ENCODE measurements around the gene SYTL3. TPM values are rescaled to one million over a fixed set of nuclear protein-coding genes. Genes with fewer than 3 reads are reported as not detected.
"Not testable (repeated sequence)": the region's sequence is repeated elsewhere in the genome, so short reads cannot be mapped to it uniquely, and the experiment has no call there.

Gene SYTL3
- total RNA-seq, 1 experiment from 2014 or later = 1.8 TPM

GRCh38 chr6:158611541-158612370, 38.1 kb upstream of the SYTL3 start:
- ATAC-seq = no peak
- Histone ChIP-seq H3K27me3 (ENCODE audit: low read length) (no peaks in the 10 kb centered on the region), H3K27ac (ENCODE audit: low read length) (no peak overlapping the region), H3F3A (ENCODE audit: low read length, unreplicated experiment) (no peaks in the 10 kb centered on the region), H3K4me3 (ENCODE audit: low read length) (no peak overlapping the region), H3K4me2 (ENCODE audit: low read length) (no peak overlapping the region), H2AFZ (ENCODE audit: low read length) (no peak overlapping the region), H3K4me1 (ENCODE audit: insufficient read depth, low read length) (no peaks in the 10 kb centered on the region), H3K9me2 (replicated peaks; ENCODE audit: low read length) (no peaks in the 10 kb centered on the region), H3K79me2 (ENCODE audit: low read length) (no peaks in the 10 kb centered on the region), H3K9me3 (ENCODE audit: low read length) (no peaks in the 10 kb centered on the region), H3K36me3 (ENCODE audit: low read depth, low read length) (peaks cover 21% of the 10 kb centered on the region; the same call in 1 of the 2 replicates), H4K20me1 (ENCODE audit: low read length) (no peaks in the 10 kb centered on the region), H3K9ac (ENCODE audit: low read length) (no peak overlapping the region)
- BruUV-seq (replicated peaks) = no TSS peak
- CTCF ChIA-PET = no interaction called here
- intact Hi-C loops (cut with micrococcal nuclease) = no loop called here
- TF ChIP-seq CTCF (conservative IDR thresholded peaks at IDR 0.05; ENCODE audit: low read depth, low read length) (no peak), EZH2phosphoT487 (IDR thresholded peaks at IDR 0.05; ENCODE audit: borderline replicate concordance, low read length) (no peak), EZH2 (IDR thresholded peaks at IDR 0.05; ENCODE audit: low read length, unreplicated experiment) (no peak)
- POLR2A ChIA-PET (ENCODE audit: unreplicated experiment) = no interaction called here
- no peak for DNase-seq

- BruUV-seq (replicated peaks); DNase-seq; intact Hi-C loops (cut with micrococcal nuclease); H3K27me3 ChIP-seq (ENCODE audit: low read length); H3K9me2 ChIP-seq (replicated peaks; ENCODE audit: low read length); H3K27ac ChIP-seq (ENCODE audit: low read length); H3F3A ChIP-seq (ENCODE audit: low read length, unreplicated experiment); POLR2A ChIA-PET (ENCODE audit: unreplicated experiment); H3K9me3 ChIP-seq (ENCODE audit: low read length); CTCF ChIA-PET; H3K4me3 ChIP-seq (ENCODE audit: low read length); H3K4me1 ChIP-seq (ENCODE audit: insufficient read depth, low read length); H2AFZ ChIP-seq (ENCODE audit: low read length); H3K4me2 ChIP-seq (ENCODE audit: low read length); ATAC-seq; H3K9ac ChIP-seq (ENCODE audit: low read length); H4K20me1 ChIP-seq (ENCODE audit: low read length); H3K79me2 ChIP-seq (ENCODE audit: low read length): not testable (repeated sequence)
- peaks cover 14% of the 10 kb centered on the region; the same call in 1 of the 2 replicates for H3K36me3 ChIP-seq (ENCODE audit: low read depth, low read length)
These were observed 35.2 kb upstream of the SYTL3 start for GRCh38 chr6:158614606-158615005.

- H3K4me2 ChIP-seq (ENCODE audit: low read length); BruUV-seq (replicated peaks); ATAC-seq; H3K27ac ChIP-seq (ENCODE audit: low read length); H3K36me3 ChIP-seq (ENCODE audit: low read depth, low read length); H2AFZ ChIP-seq (ENCODE audit: low read length); H3K9me3 ChIP-seq (ENCODE audit: low read length); DNase-seq; H3K79me2 ChIP-seq (ENCODE audit: low read length); H3K4me1 ChIP-seq (ENCODE audit: insufficient read depth, low read length); H3K9ac ChIP-seq (ENCODE audit: low read length); H3F3A ChIP-seq (ENCODE audit: low read length, unreplicated experiment); H3K27me3 ChIP-seq (ENCODE audit: low read length); H3K4me3 ChIP-seq (ENCODE audit: low read length); H4K20me1 ChIP-seq (ENCODE audit: low read length); H3K9me2 ChIP-seq (replicated peaks; ENCODE audit: low read length); CTCF ChIA-PET; POLR2A ChIA-PET (ENCODE audit: unreplicated experiment); intact Hi-C loops (cut with micrococcal nuclease): not testable (repeated sequence)
These were observed 31.6 kb upstream of the SYTL3 start for GRCh38 chr6:158618289-158618688.

Data from PC-3 (cell line).